ENCODE results near the gene INPP4B.
"Not testable (repeated sequence)": the region's sequence is repeated elsewhere in the genome, so short reads cannot be mapped to it uniquely, and the experiment has no call there.

The INPP4B gene

DNA sequence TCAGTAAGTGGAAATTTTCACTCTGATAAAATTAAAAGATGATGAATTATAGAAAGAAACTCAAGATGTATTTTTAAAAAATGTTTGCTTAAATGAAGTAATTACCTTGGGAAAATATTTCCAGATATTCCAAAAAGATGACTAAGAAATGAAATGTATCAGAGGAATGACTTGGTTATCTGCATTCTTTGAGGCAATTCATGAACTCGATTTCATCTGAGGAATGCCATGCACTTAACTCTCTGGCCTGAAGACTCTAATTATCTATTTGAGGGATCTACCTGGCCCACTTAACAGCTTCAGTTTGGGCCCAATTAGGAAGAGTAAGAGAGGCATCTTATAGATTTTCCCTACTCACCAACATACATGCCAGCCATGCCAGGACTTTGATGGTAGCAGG, 182.3 kb downstream of the INPP4B start:
- Histone ChIP-seq H3K27me3 (ENCODE audit: control insufficient read depth, insufficient read depth, low read length) (no peaks in the 10 kb centered on the region), H3K4me1 (ENCODE audit: control insufficient read depth, insufficient read depth, low read length) (no peaks in the 10 kb centered on the region), H3K9ac (ENCODE audit: low read depth, low read length) (no peak overlapping the region), H3K4me2 (ENCODE audit: low read length) (no peak overlapping the region), H3K36me3 (ENCODE audit: insufficient read depth, low read length) (no peaks in the 10 kb centered on the region), H3K4me3 (ENCODE audit: low read length) (no peak overlapping the region), H3K9me3 (replicated peaks; ENCODE audit: low read length) (no peaks in the 10 kb centered on the region)

DNA sequence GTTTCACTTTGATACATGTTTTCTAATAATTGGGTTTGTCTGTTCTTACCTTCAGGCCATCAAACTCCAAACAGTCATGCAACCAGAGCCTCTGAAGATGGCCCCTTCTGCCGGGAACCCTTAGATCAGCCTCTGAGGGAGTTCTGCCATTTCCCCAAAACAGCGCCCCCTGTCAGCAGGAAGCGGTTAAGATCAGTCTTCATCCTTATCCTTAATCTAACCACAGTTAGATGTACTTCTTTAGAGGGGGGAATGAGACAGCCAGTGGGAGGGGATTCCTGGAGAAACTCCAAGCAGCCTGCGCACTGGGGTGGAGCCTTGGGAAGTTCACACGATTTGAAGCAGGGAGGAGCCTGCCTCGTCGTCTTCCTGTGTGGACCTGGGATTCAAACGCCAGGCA, 185.4 kb downstream of the INPP4B start:
- H3K36me3 ChIP-seq (ENCODE audit: insufficient read depth, low read length): no peaks in the 10 kb centered on the region
- peaks cover 16% of the 10 kb centered on the region for H3K9me3 ChIP-seq (replicated peaks; ENCODE audit: low read length)
- no peaks in the 10 kb centered on the region for H3K27me3 ChIP-seq (ENCODE audit: control insufficient read depth, insufficient read depth, low read length)
- H3K4me1 ChIP-seq (ENCODE audit: control insufficient read depth, insufficient read depth, low read length): no peaks in the 10 kb centered on the region
- H3K9ac ChIP-seq (ENCODE audit: low read depth, low read length): no peak overlapping the region
- no peak overlapping the region for H3K4me2 ChIP-seq (ENCODE audit: low read length)
- no peak overlapping the region for H3K4me3 ChIP-seq (ENCODE audit: low read length)

DNA sequence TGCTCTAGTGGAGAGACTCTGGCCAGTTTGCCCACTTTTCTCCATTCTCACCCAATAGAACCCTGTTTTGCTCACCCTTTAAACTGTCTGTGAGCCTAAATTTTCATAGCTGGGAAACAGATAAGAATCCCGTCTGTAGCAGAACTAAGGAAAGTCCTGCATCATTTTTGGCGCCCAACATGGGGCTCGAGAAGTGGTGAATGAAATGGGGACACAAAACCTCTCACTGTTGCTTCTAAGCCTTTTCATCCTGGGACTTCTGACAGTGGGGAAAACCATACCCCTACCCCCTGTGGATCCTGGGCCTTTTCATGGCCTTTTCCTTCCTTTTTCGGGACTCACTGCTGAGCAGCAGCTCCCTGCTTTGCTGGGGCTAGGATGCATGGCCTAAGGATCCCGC, 189.9 kb downstream of the INPP4B start:
- Histone ChIP-seq H3K9ac (ENCODE audit: low read depth, low read length) (no peak overlapping the region), H3K9me3 (replicated peaks; ENCODE audit: low read length) (peaks cover 23% of the 10 kb centered on the region), H3K4me1 (ENCODE audit: control insufficient read depth, insufficient read depth, low read length) (no peaks in the 10 kb centered on the region), H3K27me3 (ENCODE audit: control insufficient read depth, insufficient read depth, low read length) (no peaks in the 10 kb centered on the region), H3K4me3 (ENCODE audit: low read length) (no peak overlapping the region), H3K36me3 (ENCODE audit: insufficient read depth, low read length) (no peaks in the 10 kb centered on the region), H3K4me2 (ENCODE audit: low read length) (no peak overlapping the region)

DNA sequence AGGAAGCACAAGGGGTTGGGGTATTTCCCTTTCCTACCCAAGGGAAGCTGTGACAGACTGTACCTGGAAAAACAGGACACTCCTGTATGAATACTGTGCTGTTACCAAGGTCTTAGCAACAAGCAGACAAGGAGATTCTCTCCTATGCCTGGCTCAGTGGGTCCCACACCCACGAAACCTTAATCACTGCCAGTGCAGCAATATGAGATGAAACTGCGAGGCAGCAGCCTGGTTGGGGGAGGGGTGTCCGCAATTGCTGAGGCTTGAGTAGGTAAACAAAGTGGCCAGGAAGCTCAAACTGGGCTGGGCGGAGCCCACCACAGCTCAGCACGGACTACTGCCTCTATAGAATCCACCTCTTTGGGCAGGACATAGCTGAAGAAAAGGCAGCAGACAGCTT, 197.7 kb downstream of the INPP4B start:
- H3K9ac ChIP-seq (ENCODE audit: low read depth, low read length): no peak overlapping the region
- H3K4me3 ChIP-seq (ENCODE audit: low read length): no peak overlapping the region
- H3K9me3 ChIP-seq (replicated peaks; ENCODE audit: low read length): no peaks in the 10 kb centered on the region
- no peak overlapping the region for H3K4me2 ChIP-seq (ENCODE audit: low read length)
- no peaks in the 10 kb centered on the region for H3K36me3 ChIP-seq (ENCODE audit: insufficient read depth, low read length)
- H3K27me3 ChIP-seq (ENCODE audit: control insufficient read depth, insufficient read depth, low read length): no peaks in the 10 kb centered on the region
- H3K4me1 ChIP-seq (ENCODE audit: control insufficient read depth, insufficient read depth, low read length): peaks cover 6% of the 10 kb centered on the region

DNA sequence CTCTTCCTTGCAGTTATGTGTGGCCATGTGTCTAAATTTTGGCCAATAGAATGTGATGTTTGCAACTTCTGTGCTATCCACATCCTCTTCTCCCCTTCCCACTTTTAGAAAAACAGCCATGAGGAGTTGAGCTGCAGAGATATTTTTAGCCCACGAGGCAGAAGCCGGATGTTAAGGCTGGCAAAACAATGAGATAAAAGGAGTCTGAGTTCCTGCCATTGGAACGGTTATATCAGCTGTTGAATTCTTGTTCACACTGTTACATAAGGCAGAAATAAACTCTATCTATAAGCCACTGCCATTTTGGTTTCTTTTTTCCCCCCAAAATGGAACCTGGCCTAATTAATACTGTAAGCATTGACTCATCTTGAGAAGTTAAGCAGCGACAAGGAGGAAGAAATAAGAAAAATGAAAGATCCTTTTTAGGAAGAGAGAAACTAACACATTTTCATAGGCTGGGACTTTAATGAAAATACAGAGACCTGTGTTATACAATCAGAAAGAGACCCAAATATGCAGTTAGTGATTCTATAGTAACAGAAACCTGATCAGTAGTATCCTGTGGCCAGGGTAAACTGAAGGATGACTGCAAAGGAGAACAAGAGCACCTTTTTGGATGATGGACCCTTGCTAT, 200.5 kb downstream of the INPP4B start:
- peak overlapping the region; percentile 4 for H3K4me2 ChIP-seq (ENCODE audit: low read length)
- H3K9me3 ChIP-seq (replicated peaks; ENCODE audit: low read length): no peaks in the 10 kb centered on the region
- peaks cover 6% of the 10 kb centered on the region for H3K4me1 ChIP-seq (ENCODE audit: control insufficient read depth, insufficient read depth, low read length)
- H3K4me3 ChIP-seq (ENCODE audit: low read length): no peak overlapping the region
- H3K36me3 ChIP-seq (ENCODE audit: insufficient read depth, low read length): no peaks in the 10 kb centered on the region
- no peak overlapping the region for H3K9ac ChIP-seq (ENCODE audit: low read depth, low read length)
- H3K27me3 ChIP-seq (ENCODE audit: control insufficient read depth, insufficient read depth, low read length): no peaks in the 10 kb centered on the region

DNA sequence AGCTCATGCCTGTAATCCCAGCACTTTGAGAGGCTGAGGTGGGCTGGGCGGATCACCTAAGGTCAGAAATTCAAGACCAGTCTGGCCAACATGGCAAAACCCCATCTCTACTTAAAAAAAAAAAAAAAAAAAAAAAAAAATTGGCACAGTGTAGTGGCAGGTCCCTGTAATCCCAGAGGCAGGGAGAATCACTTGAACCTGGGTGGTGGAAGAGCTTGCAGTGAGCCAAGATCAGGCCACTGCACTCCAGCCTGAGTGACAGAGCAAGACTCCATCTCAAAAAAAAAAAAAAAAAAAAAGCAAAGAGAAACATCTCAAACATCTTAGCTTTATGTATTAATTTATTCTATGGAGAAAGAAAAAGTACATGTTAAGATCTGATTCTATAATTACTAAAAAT, 201.5 kb downstream of the INPP4B start:
- H3K36me3 ChIP-seq (ENCODE audit: insufficient read depth, low read length); H3K9ac ChIP-seq (ENCODE audit: low read depth, low read length): not testable (repeated sequence)

DNA sequence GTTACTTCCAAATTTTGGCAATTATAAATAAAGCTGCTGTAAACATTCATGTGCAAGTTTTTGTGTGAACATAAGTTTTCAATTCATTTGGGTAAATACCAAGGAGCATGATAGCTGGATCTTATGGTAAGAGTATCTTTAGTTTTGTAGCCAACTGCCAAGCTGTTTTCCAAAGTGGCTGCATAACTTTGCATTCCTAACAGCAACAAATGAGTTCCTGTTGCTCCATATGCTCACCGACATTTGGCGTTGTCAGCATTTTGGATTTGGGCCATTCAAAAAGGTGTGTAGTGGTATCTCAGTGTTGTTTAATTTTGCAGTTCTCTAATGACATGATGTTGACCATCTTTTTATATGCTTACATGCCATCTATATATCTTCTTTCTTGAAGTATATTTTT, 208.5 kb downstream of the INPP4B start:
- Histone ChIP-seq H3K4me1 (ENCODE audit: control insufficient read depth, insufficient read depth, low read length) (no peaks in the 10 kb centered on the region), H3K9ac (ENCODE audit: low read depth, low read length) (no peak overlapping the region)

More for the DNA sequence above, 201.5 kb downstream of the INPP4B start:
- not testable (repeated sequence) for H3K9me3 ChIP-seq (replicated peaks; ENCODE audit: low read length); H3K4me2 ChIP-seq (ENCODE audit: low read length); H3K4me3 ChIP-seq (ENCODE audit: low read length); H3K4me1 ChIP-seq (ENCODE audit: control insufficient read depth, insufficient read depth, low read length); H3K27me3 ChIP-seq (ENCODE audit: control insufficient read depth, insufficient read depth, low read length)

DNA sequence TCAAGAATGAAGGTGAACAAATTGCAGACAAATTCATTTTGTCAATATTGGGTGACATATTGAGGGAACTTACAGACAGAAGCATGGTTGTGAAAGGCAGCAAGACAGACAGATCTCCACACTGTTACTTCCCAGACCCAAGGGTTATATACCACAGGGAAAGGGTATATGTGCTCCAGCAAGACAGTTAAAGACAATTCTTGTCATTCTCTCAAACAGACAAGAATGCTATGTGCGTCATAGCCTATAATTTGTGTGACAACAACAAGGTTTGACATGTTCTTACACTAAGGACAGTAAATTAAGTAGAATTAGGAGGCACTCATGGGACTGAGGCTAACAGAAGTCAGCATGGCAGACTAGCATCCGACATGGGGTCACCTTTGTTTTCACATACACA, 214.3 kb downstream of the INPP4B start:
- Histone ChIP-seq H3K4me2 (ENCODE audit: low read length) (no peak overlapping the region), H3K9me3 (replicated peaks; ENCODE audit: low read length) (no peaks in the 10 kb centered on the region), H3K27me3 (ENCODE audit: control insufficient read depth, insufficient read depth, low read length) (no peaks in the 10 kb centered on the region), H3K4me3 (ENCODE audit: low read length) (no peak overlapping the region), H3K9ac (ENCODE audit: low read depth, low read length) (no peak overlapping the region), H3K4me1 (ENCODE audit: control insufficient read depth, insufficient read depth, low read length) (no peaks in the 10 kb centered on the region), H3K36me3 (ENCODE audit: insufficient read depth, low read length) (no peaks in the 10 kb centered on the region)

More for the DNA sequence above, 208.5 kb downstream of the INPP4B start:
- Histone ChIP-seq H3K27me3 (ENCODE audit: control insufficient read depth, insufficient read depth, low read length) (no peaks in the 10 kb centered on the region), H3K4me2 (ENCODE audit: low read length) (no peak overlapping the region), H3K9me3 (replicated peaks; ENCODE audit: low read length) (no peaks in the 10 kb centered on the region), H3K4me3 (ENCODE audit: low read length) (no peak overlapping the region), H3K36me3 (ENCODE audit: insufficient read depth, low read length) (no peaks in the 10 kb centered on the region)

DNA sequence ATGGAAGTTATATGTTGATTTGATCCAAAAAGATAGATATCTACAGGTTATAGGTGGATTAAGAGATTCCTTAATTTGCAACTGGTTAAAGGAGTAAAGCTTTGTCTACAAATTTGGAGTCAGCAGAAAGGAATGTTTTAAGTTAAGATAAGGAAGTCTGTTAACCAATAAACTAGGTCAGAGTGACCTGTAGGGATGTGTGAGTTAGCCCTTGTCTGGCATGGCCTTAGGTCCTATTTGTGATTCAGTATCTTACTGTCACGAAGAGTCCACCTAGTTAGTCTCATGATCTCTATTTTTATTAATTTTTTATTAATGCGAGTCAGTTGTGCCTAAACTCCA, 230.8 kb downstream of the INPP4B start:
- Histone ChIP-seq H3K4me3 (ENCODE audit: low read length) (no peak overlapping the region), H3K4me2 (ENCODE audit: low read length) (peak overlapping the region; percentile 44), H3K4me1 (ENCODE audit: control insufficient read depth, insufficient read depth, low read length) (peaks cover 21% of the 10 kb centered on the region), H3K27me3 (ENCODE audit: control insufficient read depth, insufficient read depth, low read length) (no peaks in the 10 kb centered on the region), H3K9me3 (replicated peaks; ENCODE audit: low read length) (no peaks in the 10 kb centered on the region), H3K36me3 (ENCODE audit: insufficient read depth, low read length) (no peaks in the 10 kb centered on the region), H3K9ac (ENCODE audit: low read depth, low read length) (peak overlapping the region; percentile 46)

DNA sequence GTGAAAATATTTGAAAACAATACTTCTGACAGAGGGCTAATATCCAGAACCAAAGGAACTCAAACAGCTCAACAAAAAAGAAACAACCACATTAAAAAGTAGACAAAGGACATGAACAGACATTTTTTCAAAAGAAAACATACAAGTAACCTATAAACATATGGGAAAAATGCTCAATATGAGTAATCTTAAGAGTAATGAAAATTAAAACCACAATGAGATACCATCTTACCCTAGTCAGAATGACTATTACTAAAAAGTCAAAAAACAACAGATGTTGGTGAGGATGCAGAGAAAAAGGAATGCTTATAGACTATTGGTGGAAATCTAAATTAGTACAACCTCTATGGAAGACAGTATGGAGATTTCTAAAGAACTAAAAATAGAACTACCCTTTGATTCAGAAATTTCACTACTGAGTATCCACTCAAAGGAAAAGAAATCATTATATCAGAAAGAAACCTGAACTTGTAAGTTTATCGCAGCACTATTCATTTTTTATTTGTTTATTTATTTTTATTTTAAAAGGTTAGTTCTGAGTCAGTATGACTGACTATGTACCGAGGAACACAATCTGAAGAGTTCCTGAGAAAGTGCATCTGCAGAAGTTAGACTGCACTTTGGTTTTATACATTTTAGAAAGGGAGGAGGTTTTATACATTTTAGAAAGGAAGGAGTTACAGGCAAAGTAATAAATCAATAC, 231.3 kb downstream of the INPP4B start:
- Histone ChIP-seq H3K36me3 (ENCODE audit: insufficient read depth, low read length) (no peaks in the 10 kb centered on the region), H3K9me3 (replicated peaks; ENCODE audit: low read length) (no peaks in the 10 kb centered on the region), H3K9ac (ENCODE audit: low read depth, low read length) (peak overlapping the region; percentile 46), H3K27me3 (ENCODE audit: control insufficient read depth, insufficient read depth, low read length) (no peaks in the 10 kb centered on the region), H3K4me2 (ENCODE audit: low read length) (peak overlapping the region; percentile 44), H3K4me3 (ENCODE audit: low read length) (no peak overlapping the region), H3K4me1 (ENCODE audit: control insufficient read depth, insufficient read depth, low read length) (peaks cover 21% of the 10 kb centered on the region)

DNA sequence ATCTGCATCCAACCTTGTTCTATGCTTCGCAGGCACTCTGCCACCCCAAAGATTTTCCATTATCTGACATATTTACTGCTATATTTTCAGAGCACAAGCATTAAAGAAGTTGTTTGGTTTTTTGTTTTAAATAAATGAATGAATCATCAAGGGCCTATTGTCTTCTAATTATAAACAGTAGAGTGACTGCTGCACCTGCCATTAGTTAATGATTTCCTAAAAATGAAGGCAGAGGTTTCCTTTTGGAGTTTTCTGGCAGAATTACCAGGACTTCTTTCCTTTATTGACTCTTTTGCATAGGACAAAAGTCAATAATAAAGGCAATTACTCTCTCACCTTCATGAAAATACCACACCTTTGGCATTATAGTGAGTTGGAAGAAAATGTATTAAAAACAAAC, 238.1 kb downstream of the INPP4B start:
- H3K4me3 ChIP-seq (ENCODE audit: low read length): no peak overlapping the region
- H3K9me3 ChIP-seq (replicated peaks; ENCODE audit: low read length): peaks cover 6% of the 10 kb centered on the region
- no peaks in the 10 kb centered on the region for H3K36me3 ChIP-seq (ENCODE audit: insufficient read depth, low read length)
- H3K4me2 ChIP-seq (ENCODE audit: low read length): no peak overlapping the region
- no peaks in the 10 kb centered on the region for H3K4me1 ChIP-seq (ENCODE audit: control insufficient read depth, insufficient read depth, low read length)
- no peak overlapping the region for H3K9ac ChIP-seq (ENCODE audit: low read depth, low read length)
- H3K27me3 ChIP-seq (ENCODE audit: control insufficient read depth, insufficient read depth, low read length): no peaks in the 10 kb centered on the region

DNA sequence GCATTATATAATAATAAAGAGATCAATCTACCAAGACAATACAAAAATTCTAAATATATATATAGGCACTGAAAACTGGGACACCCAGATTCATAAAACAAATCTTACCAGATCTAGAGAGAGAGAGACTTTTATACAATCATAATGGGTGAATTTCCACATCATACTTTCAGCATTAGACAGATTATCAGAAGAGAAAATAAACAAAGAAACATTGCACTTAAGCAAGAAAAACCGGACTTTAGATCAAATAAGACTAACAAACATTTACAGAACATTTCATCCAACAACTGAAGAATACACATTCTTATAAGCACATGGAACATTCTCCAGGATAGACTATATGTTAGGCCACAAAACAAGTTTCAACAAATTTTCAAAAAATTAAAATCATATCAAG, 245.1 kb downstream of the INPP4B start:
- peaks cover 6% of the 10 kb centered on the region for H3K9me3 ChIP-seq (replicated peaks; ENCODE audit: low read length)
- no peaks in the 10 kb centered on the region for H3K27me3 ChIP-seq (ENCODE audit: control insufficient read depth, insufficient read depth, low read length)
- no peak overlapping the region for H3K4me2 ChIP-seq (ENCODE audit: low read length)
- no peak overlapping the region for H3K9ac ChIP-seq (ENCODE audit: low read depth, low read length)
- H3K4me3 ChIP-seq (ENCODE audit: low read length): no peak overlapping the region
- no peaks in the 10 kb centered on the region for H3K36me3 ChIP-seq (ENCODE audit: insufficient read depth, low read length)
- H3K4me1 ChIP-seq (ENCODE audit: control insufficient read depth, insufficient read depth, low read length): no peaks in the 10 kb centered on the region
